H54 (cell line): ENCODE results near the gene ZNF554.

ENCODE experiments used
- DNase-seq: peaks from one replicate; pipeline ENCODE4 v3.0.0; 2011; ENCODE audit warnings: low spot score, mixed read lengths; ENCODE audit not compliant: insufficient read length
- FAIRE-seq: peaks from 3 replicates; lab custom pipeline; 2011; peaks lifted over from hg19 to GRCh38; lab: Jason Lieb, UNC
- POLR2A ChIP-seq: IDR thresholded peaks from 2 replicates; pipeline ENCODE4 v1.6.1; 2011; ENCODE audit warnings: low read depth, mild to moderate bottlenecking, low read length

Gene ZNF554

GRCh38 chr19:2846180-2846894 is 26.7 kb downstream of the ZNF554 start:
- FAIRE-seq = no peak

GRCh38 chr19:2847507-2847906 is 27.8 kb downstream of the ZNF554 start:
- no peak for DNase-seq
- no peak for TF ChIP-seq POLR2A
- FAIRE-seq = no peak

More at GRCh38 chr19:2846180-2846894, 26.7 kb downstream of the ZNF554 start:
- TF ChIP-seq POLR2A = no peak
- no peak for DNase-seq

DNA sequence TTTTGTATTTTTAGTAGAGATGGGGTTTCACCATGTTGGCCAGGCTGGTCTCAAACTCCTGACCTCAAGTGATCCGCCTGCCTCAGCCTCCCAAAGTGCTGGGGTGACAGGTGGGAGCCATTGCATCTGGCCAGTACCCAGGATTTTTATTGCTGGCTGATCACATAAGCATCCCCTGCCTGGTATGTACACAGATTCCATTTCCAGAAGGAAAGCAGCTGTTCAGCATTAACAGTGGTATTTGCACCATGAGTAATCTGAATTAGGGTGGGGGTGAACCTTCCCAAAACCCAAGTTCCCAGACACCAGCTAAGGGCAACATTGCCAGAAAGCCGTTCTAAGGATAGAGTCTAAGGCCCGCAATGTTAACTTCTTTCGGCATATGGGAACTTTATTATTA is 28.9 kb downstream of the ZNF554 start:
- FAIRE-seq (no peak), DNase-seq (no peak)
- TF ChIP-seq POLR2A = no peak

DNA sequence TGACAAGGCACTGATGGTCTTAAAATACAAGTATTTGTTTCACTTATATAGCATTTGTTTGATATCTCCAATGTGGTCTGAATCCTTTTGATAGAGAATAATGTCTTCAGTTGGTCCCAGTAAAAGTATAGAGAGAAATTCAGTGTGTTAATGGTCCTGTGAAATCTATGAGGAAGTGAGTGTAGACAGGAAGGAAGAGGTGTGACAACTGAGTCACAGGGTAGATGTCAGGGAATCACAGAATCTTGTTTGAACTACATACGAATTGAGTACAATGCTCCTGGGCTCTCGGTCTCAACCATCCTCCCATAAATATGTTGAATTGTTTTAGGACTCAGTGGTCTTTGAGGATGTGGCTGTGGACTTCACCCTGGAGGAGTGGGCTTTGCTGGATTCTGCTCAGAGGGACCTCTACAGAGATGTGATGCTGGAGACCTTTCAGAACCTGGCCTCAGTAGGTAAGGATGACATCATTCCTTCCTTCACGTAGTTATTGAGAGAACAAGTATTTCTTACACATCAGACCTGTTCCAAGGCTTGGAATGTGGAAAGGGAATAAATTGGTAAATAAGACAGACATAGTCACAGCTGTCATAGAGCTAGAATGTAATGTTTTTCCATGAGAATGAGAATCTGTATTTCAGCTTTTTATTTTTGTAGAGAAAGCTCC is 30.7 kb downstream of the ZNF554 start:
- FAIRE-seq (no peak), DNase-seq (no peak)
- no peak for TF ChIP-seq POLR2A

DNA sequence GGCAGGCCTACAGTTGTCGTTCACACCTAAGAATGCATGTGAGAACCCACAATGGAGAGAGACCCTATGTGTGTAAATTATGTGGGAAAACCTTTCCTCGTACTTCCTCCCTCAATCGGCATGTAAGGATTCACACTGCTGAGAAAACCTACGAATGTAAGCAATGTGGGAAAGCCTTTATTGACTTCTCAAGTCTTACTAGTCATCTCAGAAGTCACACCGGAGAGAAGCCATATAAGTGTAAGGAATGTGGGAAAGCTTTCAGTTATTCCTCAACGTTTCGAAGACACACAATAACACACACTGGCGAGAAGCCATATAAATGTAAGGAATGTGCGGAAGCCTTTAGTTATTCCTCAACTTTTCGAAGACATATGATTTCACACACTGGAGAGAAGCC is 32.9 kb downstream of the ZNF554 start:
- DNase-seq (no peak), FAIRE-seq (no peak)
- no peak for TF ChIP-seq POLR2A

DNA sequence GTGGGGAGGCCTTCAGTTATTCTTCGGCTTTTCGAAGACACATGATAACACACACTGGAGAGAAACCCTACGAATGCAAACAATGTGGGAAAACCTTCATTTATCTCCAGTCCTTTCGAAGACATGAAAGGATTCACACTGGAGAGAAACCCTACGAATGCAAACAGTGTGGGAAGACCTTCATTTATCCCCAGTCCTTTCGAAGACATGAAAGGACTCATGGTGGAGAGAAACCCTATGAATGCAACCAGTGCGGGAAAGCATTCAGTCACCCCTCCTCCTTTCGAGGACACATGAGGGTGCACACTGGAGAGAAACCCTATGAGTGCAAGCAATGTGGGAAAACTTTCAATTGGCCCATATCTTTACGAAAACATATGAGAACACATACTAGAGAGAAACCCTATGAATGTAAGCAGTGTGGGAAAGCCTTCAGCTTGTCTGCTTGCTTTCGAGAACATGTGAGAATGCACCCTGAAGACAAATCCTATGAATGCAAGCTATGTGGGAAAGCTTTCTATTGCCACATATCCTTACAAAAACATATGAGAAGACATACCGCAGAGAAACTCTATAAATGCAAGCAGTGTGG is 33.4 kb downstream of the ZNF554 start:
- FAIRE-seq (no peak), DNase-seq (no peak)
- no peak for TF ChIP-seq POLR2A

- FAIRE-seq = no peak
- DNase-seq = no peak
- TF ChIP-seq POLR2A = no peak
Observed at GRCh38 chr19:2854849-2855248, 35.2 kb downstream of the ZNF554 start.

GRCh38 chr19:2856457-2857050 is 36.9 kb downstream of the ZNF554 start:
- no peak for DNase-seq
- TF ChIP-seq POLR2A = no peak
- FAIRE-seq = no peak

GRCh38 chr19:2858864-2859263 is 39.2 kb downstream of the ZNF554 start:
- no peak for DNase-seq
- TF ChIP-seq POLR2A = no peak
- no peak for FAIRE-seq

DNA sequence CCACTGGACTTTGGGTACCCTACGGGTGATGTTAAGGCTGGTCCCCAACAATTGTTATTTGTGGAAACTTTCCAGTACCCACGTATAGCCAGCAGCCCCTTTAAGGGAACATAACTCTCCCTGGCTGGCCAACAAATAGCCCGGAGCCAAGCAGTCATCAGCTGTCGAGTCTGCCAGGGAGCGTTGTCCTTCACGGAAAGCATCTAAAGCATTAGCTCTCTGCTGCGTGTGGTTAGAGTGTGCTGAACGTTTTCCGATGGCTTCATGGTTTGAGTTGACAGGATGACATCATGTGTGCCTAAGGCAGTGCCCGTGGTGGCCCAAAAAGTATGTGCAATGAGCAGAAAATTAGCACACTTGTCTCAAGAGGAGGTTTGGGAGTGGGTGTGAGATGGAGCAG is 44.1 kb downstream of the ZNF554 start:
- no peak for DNase-seq
- FAIRE-seq = no peak
- no peak for TF ChIP-seq POLR2A

DNA sequence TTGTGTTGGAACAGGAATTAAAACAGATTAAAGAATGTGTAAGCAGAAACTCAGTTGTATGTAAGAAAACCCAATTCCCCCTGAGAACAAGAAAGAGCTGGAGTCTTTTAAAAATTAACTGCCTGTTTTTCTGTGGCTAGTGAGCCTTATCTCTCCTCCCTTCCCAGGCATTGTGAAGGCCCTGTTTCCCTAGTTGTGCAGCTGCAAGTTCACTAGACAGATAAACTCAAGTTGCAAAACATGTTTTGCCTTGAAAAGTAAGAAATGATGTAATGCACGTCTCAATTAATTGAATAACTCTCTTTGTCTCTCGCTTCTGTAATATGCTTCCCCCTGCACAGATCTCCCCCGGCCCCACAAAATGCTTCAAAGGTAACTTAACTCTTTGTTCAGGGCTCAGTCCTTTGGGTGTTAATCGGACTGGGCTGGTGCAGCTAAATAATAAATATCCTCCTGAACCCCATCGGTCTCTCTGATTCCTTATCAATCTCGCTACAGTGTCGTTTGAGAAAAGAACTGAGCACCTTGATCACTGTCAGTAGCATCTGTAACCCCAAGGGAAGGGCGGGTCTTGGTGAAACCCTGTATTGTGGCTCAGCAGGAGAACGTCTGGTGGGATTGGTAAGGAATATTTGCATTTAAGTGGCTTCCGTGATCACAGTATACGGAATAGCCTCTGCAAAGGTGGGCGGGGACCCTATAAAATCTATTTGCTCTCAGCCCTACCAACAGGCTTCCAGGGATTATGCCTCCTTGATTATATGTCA is 45.8 kb downstream of the ZNF554 start:
- TF ChIP-seq POLR2A = no peak
- DNase-seq (no peak), FAIRE-seq (no peak)

- FAIRE-seq = no peak
- no peak for DNase-seq
- TF ChIP-seq POLR2A = no peak
Observed at GRCh38 chr19:2866495-2867024, 46.9 kb downstream of the ZNF554 start.
